Mesendoderm (in vitro differentiated cells): ENCODE results near the gene ARHGAP26.

Source experiments
- DNase-seq: peaks from one replicate; pipeline ENCODE4 v3.0.0; 2013
- H2AK5ac ChIP-seq: 2 replicates; pipeline ENCODE4 v1.6.1; 2013; ENCODE audit warnings: low read length, inconsistent platforms
- H2BK120ac ChIP-seq: 2 replicates; pipeline ENCODE4 v1.6.1; 2013; ENCODE audit warnings: low read depth, mild to moderate bottlenecking, low read length, moderate library complexity, mixed read lengths
- H2BK15ac ChIP-seq: replicated peaks from 2 replicates; pipeline ENCODE4 v1.6.1; 2013; ENCODE audit warnings: low read depth, mild to moderate bottlenecking, moderate library complexity
- H2BK5ac ChIP-seq: 2 replicates; pipeline ENCODE4 v1.6.1; 2013; ENCODE audit warnings: low read length, inconsistent platforms
- H3K18ac ChIP-seq: 2 replicates; pipeline ENCODE4 v1.6.1; 2013; ENCODE audit warnings: mild to moderate bottlenecking, low read length, mixed read lengths
- H3K23ac ChIP-seq: one replicate; pipeline ENCODE4 v1.6.1; 2013; ENCODE audit warnings: low read length
- H3K27ac ChIP-seq: 2 replicates; pipeline ENCODE4 v1.5.1; 2013; ENCODE audit warnings: low read depth, mild to moderate bottlenecking, inconsistent platforms, low read length, moderate library complexity
- H3K27me3 ChIP-seq: 2 replicates; pipeline ENCODE4 v1.6.1; 2013; ENCODE audit warnings: low read length, control low read depth, mild to moderate bottlenecking, inconsistent platforms; ENCODE audit not compliant: insufficient read depth, poor library complexity
- H3K36me3 ChIP-seq: 2 replicates; pipeline ENCODE4 v1.6.1; 2013; ENCODE audit warnings: low read length, inconsistent platforms; ENCODE audit not compliant: control insufficient read depth, insufficient read depth
- H3K4ac ChIP-seq: one replicate; pipeline ENCODE4 v1.6.1; 2013; ENCODE audit warnings: low read depth, mild to moderate bottlenecking, low read length, moderate library complexity
- H3K4me1 ChIP-seq: 2 replicates; pipeline ENCODE4 v1.6.1; 2013; ENCODE audit warnings: low read depth, low read length, inconsistent platforms; ENCODE audit not compliant: control insufficient read depth
- H3K4me2 ChIP-seq: 2 replicates; pipeline ENCODE4 v1.6.1; 2013; ENCODE audit warnings: low read length
- H3K4me3 ChIP-seq: 2 replicates; pipeline ENCODE4 v1.5.1; 2013; ENCODE audit warnings: mild to moderate bottlenecking, low read length
- H3K56ac ChIP-seq: one replicate; pipeline ENCODE4 v1.6.1; 2013; ENCODE audit warnings: low read length
- H3K79me1 ChIP-seq: 2 replicates; pipeline ENCODE4 v1.6.1; 2013; ENCODE audit warnings: low read length, inconsistent platforms
- H3K79me2 ChIP-seq: 2 replicates; pipeline ENCODE4 v1.6.1; 2013; ENCODE audit warnings: mild to moderate bottlenecking, low read length; ENCODE audit not compliant: control insufficient read depth, insufficient read depth
- H3K9ac ChIP-seq: 2 replicates; pipeline ENCODE4 v1.6.1; 2013; ENCODE audit warnings: low read length, inconsistent platforms
- H4K5ac ChIP-seq: one replicate; pipeline ENCODE4 v1.6.1; 2013; ENCODE audit warnings: low read length
- H4K8ac ChIP-seq: one replicate; pipeline ENCODE4 v1.6.1; 2013; ENCODE audit warnings: low read depth, mild to moderate bottlenecking, control low read depth, low read length, moderate library complexity
- WGBS: extraction: QIAGEN DNeasy Blood & Tissue Kit; methylation state at CpG from one replicate; pipeline ENCODE4 v1.1.7; 2013; ENCODE audit warnings: low lambda C conversion rate, missing lambda C conversion rate; ENCODE audit not compliant: insufficient coverage; ENCODE audit errors: extremely low coverage; 5-methylcytosine and 5-hydroxymethylcytosine counted together

ARHGAP26 gene

DNA sequence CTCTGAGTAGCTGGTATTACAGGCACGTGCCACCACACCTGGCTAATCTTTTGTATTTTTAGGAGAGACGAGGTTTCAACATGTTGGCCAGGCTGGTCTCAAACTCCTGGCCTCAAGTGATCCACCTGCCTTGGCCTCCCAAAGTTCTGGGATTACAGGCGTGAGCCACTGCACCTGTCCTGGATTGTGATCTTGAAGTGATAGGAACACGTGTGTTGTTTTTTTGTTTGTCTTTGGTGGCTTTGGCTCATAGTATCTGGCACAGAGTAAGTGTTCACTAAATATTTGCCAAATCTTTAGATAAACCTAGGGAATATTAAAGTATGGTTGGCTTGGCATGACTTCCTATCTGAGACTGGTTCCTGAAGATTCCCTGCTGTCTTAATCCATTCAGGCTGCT lies 172.7 kb downstream of the ARHGAP26 start:
- no peaks in the 10 kb centered on the region for H3K79me2 ChIP-seq
- H3K18ac ChIP-seq: no peak overlapping the region
- no peak overlapping the region for H4K5ac ChIP-seq
- H4K8ac ChIP-seq: no peak overlapping the region
- no peaks in the 10 kb centered on the region for H3K79me1 ChIP-seq
- no peak overlapping the region for H2AK5ac ChIP-seq
- no peak overlapping the region for H3K23ac ChIP-seq
- no peak overlapping the region for H3K4ac ChIP-seq
- no peaks in the 10 kb centered on the region for H3K36me3 ChIP-seq
- no peak overlapping the region for H3K27ac ChIP-seq
- no peaks in the 10 kb centered on the region for H3K27me3 ChIP-seq
- no peak overlapping the region for H2BK5ac ChIP-seq
- H3K4me3 ChIP-seq: no peak overlapping the region
- WGBS: no CpG with 5 or more reads among the region's 4 CpGs
- no peak overlapping the region for H2BK15ac ChIP-seq
- no peak overlapping the region for H3K4me2 ChIP-seq
- DNase-seq: no peak
- no peak overlapping the region for H2BK120ac ChIP-seq
- no peak overlapping the region for H3K56ac ChIP-seq
- no peaks in the 10 kb centered on the region for H3K4me1 ChIP-seq
- no peak overlapping the region for H3K9ac ChIP-seq

DNA sequence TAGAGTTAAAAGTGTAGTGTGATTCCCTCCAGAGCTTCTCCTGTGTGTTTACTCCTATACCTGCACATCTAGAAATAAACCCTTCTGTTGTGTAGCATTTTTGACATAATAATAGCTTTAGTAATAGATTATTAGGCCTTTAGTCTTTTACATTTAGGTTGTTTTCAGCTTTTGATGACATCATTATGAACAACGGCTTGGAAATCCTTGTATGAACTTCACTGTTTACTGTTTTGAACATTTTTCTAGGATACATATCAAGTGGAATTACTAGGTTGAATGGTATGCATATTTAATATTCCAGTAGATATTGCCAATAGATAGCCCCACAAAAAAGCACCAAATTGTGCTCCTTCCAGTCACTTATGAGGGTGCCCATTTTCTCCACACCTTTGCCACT lies 174.0 kb downstream of the ARHGAP26 start:
- H3K79me1 ChIP-seq: no peaks in the 10 kb centered on the region
- no peaks in the 10 kb centered on the region for H3K79me2 ChIP-seq
- no peaks in the 10 kb centered on the region for H3K27me3 ChIP-seq
- no peak overlapping the region for H2BK15ac ChIP-seq
- no peak overlapping the region for H2AK5ac ChIP-seq
- no peak overlapping the region for H3K4me2 ChIP-seq
- H2BK120ac ChIP-seq: no peak overlapping the region
- no peaks in the 10 kb centered on the region for H3K4me1 ChIP-seq
- H3K9ac ChIP-seq: no peak overlapping the region
- WGBS: no CpG with 5 or more reads among the region's 1 CpG
- no peaks in the 10 kb centered on the region for H3K36me3 ChIP-seq
- no peak overlapping the region for H3K4me3 ChIP-seq
- no peak overlapping the region for H3K27ac ChIP-seq
- H4K8ac ChIP-seq: no peak overlapping the region
- DNase-seq: no peak
- H3K4ac ChIP-seq: no peak overlapping the region
- H4K5ac ChIP-seq: no peak overlapping the region
- H3K56ac ChIP-seq: no peak overlapping the region
- no peak overlapping the region for H2BK5ac ChIP-seq
- no peak overlapping the region for H3K23ac ChIP-seq
- H3K18ac ChIP-seq: no peak overlapping the region

DNA sequence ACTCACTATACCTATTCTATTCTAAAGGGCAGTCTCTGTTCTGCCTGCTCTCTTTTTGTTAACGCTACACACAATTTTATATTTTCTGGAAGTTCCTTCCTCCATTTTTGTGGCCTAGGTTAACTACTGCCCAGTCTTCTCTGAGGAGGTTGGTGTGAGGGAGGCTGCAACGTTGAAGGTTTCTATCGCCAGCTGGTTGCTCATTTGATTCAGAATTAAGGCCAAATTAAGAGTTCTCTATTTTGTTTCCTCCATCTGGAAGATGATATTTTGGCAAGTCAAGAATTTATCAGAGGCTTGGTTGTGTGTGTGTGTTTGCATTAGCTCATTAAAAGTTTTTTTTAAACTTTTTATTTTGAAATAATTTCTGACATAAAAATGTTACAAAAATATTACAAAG lies 175.1 kb downstream of the ARHGAP26 start:
- Histone ChIP-seq H4K8ac (no peak overlapping the region), H3K36me3 (no peaks in the 10 kb centered on the region), H3K27me3 (no peaks in the 10 kb centered on the region), H3K79me2 (no peaks in the 10 kb centered on the region), H3K4me1 (no peaks in the 10 kb centered on the region), H4K5ac (no peak overlapping the region), H3K4ac (no peak overlapping the region), H3K9ac (no peak overlapping the region), H3K79me1 (no peaks in the 10 kb centered on the region), H2BK15ac (no peak overlapping the region), H3K4me3 (no peak overlapping the region), H3K18ac (no peak overlapping the region), H2AK5ac (no peak overlapping the region), H3K23ac (no peak overlapping the region), H3K56ac (no peak overlapping the region), H3K4me2 (no peak overlapping the region), H2BK5ac (no peak overlapping the region), H3K27ac (no peak overlapping the region), H2BK120ac (no peak overlapping the region)
- WGBS: no CpG with 5 or more reads among the region's 3 CpGs
- DNase-seq: no peak

DNA sequence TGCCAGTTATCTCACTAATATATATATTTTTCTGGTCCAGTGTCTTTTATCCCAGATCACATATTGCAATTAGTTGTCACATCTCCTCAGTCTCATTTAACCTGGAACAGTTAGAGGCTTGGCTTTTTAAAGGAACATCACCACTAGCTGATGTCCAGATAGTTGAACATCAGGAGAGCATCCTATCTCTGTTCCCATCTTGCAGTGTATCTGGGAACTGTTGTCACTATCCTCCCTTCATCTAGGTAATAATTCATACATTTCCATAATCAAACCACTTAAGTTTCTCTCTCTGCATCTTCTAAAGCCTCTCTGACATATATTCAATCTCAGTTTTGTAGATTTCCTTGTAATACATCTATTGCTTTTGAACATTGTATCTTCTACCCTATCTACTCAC lies 175.7 kb downstream of the ARHGAP26 start:
- Histone ChIP-seq H2AK5ac (no peak overlapping the region), H3K27ac (no peak overlapping the region), H3K56ac (no peak overlapping the region), H3K79me1 (no peaks in the 10 kb centered on the region), H3K27me3 (no peaks in the 10 kb centered on the region), H2BK15ac (no peak overlapping the region), H3K23ac (no peak overlapping the region), H3K4me3 (no peak overlapping the region), H3K4me1 (no peaks in the 10 kb centered on the region), H3K4me2 (no peak overlapping the region), H3K4ac (no peak overlapping the region), H3K79me2 (no peaks in the 10 kb centered on the region), H3K18ac (no peak overlapping the region), H2BK120ac (no peak overlapping the region), H2BK5ac (no peak overlapping the region), H4K5ac (no peak overlapping the region), H4K8ac (no peak overlapping the region), H3K9ac (no peak overlapping the region), H3K36me3 (no peaks in the 10 kb centered on the region)
- no peak for DNase-seq

DNA sequence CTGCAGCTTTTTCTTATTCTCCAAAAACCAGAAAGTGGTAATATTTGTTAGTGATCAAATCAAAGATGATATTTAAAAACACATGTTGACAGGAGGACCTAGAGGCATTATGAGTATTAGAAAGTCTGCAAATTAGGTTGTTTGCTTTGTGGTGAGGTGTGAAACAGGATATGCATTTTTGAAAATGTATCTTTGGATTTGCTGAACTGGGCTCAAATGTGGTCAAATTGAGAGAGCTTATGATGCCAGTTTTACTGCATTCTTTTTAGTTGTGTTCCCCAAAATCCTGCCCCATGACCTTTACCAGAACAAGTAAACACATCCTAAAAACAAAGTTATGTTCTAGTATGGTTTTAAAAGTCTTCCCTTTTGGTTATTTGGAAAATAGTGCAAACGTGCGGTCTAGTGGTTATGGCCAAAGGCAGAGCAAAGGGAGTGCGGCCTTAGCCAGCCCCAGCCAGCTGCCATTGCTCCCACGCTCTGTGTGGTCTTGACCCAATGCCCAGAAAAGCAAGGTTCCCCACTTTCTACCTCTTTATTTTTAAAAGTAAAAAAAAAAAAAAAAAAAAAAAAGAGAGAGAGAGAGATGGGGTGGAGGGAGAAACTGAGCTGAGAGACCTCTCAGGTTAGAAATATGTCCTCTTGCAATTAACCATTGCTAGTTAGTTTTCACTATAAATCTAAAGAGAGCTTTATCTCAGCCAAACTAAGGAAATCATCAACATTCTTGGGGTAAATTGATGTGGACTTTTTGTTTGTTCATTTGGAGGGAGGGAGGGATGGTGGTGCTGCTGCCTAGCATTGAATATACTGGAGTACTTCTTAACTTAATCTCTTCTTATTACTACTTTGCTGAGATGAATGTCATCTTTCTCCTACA lies 176.6 kb downstream of the ARHGAP26 start:
- Histone ChIP-seq H3K23ac (no peak overlapping the region), H3K4me1 (no peaks in the 10 kb centered on the region)
- no peak for DNase-seq

DNA sequence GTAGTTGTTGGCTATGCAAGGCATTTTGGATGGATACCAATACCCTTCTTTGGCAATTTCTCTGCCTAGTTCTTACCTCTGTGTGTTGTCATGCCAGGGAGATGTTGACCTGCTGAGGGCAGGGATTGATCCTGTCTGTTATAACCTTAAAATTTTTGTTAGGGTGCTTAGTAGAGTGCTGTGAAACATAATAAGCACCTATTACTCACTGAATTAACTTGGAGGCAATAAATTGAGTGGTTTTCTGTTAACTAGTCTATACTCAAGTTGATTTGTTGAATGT lies 177.2 kb downstream of the ARHGAP26 start:
- no peak overlapping the region for H3K27ac ChIP-seq
- H2BK15ac ChIP-seq: no peak overlapping the region
- no peak overlapping the region for H3K4me3 ChIP-seq
- H2AK5ac ChIP-seq: no peak overlapping the region
- no peak overlapping the region for H4K5ac ChIP-seq
- no peak overlapping the region for H3K18ac ChIP-seq
- no peak overlapping the region for H2BK120ac ChIP-seq
- no peak for DNase-seq
- no peak overlapping the region for H3K4me2 ChIP-seq
- no peak overlapping the region for H2BK5ac ChIP-seq
- H4K8ac ChIP-seq: no peak overlapping the region
- H3K79me2 ChIP-seq: no peaks in the 10 kb centered on the region
- no peaks in the 10 kb centered on the region for H3K4me1 ChIP-seq
- H3K4ac ChIP-seq: no peak overlapping the region
- no peak overlapping the region for H3K23ac ChIP-seq
- no peak overlapping the region for H3K9ac ChIP-seq
- no peaks in the 10 kb centered on the region for H3K79me1 ChIP-seq
- no peaks in the 10 kb centered on the region for H3K36me3 ChIP-seq
- H3K56ac ChIP-seq: no peak overlapping the region
- no peaks in the 10 kb centered on the region for H3K27me3 ChIP-seq

More for the DNA sequence above, 176.6 kb downstream of the ARHGAP26 start:
- Histone ChIP-seq H3K4ac (no peak overlapping the region), H2AK5ac (no peak overlapping the region), H4K5ac (no peak overlapping the region), H3K79me1 (no peaks in the 10 kb centered on the region), H3K27ac (no peak overlapping the region), H3K18ac (no peak overlapping the region), H4K8ac (no peak overlapping the region), H3K4me3 (no peak overlapping the region), H3K79me2 (no peaks in the 10 kb centered on the region), H2BK15ac (no peak overlapping the region), H3K56ac (no peak overlapping the region), H3K36me3 (no peaks in the 10 kb centered on the region), H2BK5ac (no peak overlapping the region), H3K9ac (no peak overlapping the region), H2BK120ac (no peak overlapping the region), H3K27me3 (no peaks in the 10 kb centered on the region), H3K4me2 (no peak overlapping the region)
- WGBS: no CpG with 5 or more reads among the region's 4 CpGs
